Right atrium auricular region (tissue), 2 donors: ENCODE measurements around the gene NRXN3. TPM values are rescaled to one million over a fixed set of nuclear protein-coding genes. Genes with fewer than 3 reads are reported as not detected.

ENCODE experiments used
- DNase-seq: peaks from one replicate; pipeline ENCODE4 v3.0.0-alpha.2; 2019; ENCODE audit warnings: low spot score
- H3K27ac ChIP-seq, 2 donors: fragments of 200-600 bp; sonication (generic); 1 replicate in 1 of 2; 2 replicates in 1 of 2; pipeline ENCODE4 v1.5.1; 2016 to 2019
- H3K27me3 ChIP-seq, 2 donors: fragments of 200-600 bp; sonication (generic); one replicate each; pipeline versions ENCODE4 v1.5.1 to v1.6.0; 2017 to 2019
- H3K36me3 ChIP-seq: fragments of 200-600 bp; sonication (generic); one replicate; pipeline ENCODE4 v1.5.1; 2016
- H3K4me1 ChIP-seq, 2 donors: fragments of 200-600 bp; sonication (generic); one replicate each; pipeline versions ENCODE4 v1.5.1 to v1.6.0; 2017 to 2019
- H3K4me3 ChIP-seq, 2 donors: fragments of 200-600 bp; sonication (generic); 1 replicate in 1 of 2; 2 replicates in 1 of 2; pipeline ENCODE4 v1.5.1; 2017 to 2019; ENCODE audit warnings: mild to moderate bottlenecking in 1 of 2, moderate library complexity in 1 of 2
- H3K9me3 ChIP-seq, 2 donors: fragments of 200-600 bp; sonication (generic); one replicate each; pipeline ENCODE4 v1.5.1; 2019
- total RNA-seq, 2 donors: library from RNA; depleted of rRNA; stranded (reverse); fragments of >200 nt; gene quantifications; one replicate each; pipeline ENCODE4 v1.1.0, GENCODE V29; 2016
- TF ChIP-seq, protein P1 (sequence below), 2 donors: fragments of 200-600 bp; sonication (generic); IDR thresholded peaks; one replicate each; pipeline ENCODE4 v1.5.1; 2019; ENCODE audit warnings: antibody characterized with exemption in 2 of 2

NRXN3 gene
- total RNA-seq, 2 donors from 2014 or later, result 2.0 to 2.3 TPM

DNA sequence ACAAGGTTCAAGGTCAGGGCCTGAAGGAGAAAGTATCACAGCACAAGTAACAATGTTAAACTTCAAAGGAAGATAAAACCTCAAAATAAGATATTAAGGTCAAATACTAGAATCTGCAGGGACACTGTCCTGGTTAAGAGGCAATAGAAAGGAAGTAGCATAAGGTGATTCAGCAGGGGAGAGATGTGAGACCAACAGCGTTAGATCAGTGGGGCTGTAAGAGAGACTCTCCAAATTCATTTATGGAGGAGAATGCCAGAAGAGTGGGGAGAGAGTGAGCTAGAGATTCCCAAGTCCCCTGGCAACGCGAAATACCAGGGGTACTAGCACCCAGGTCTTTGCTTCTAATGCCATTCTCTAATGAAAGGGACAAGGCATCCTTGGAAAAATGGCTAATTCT is 1430.2 kb downstream of the NRXN3 start:
- TF ChIP-seq, protein P1, sequence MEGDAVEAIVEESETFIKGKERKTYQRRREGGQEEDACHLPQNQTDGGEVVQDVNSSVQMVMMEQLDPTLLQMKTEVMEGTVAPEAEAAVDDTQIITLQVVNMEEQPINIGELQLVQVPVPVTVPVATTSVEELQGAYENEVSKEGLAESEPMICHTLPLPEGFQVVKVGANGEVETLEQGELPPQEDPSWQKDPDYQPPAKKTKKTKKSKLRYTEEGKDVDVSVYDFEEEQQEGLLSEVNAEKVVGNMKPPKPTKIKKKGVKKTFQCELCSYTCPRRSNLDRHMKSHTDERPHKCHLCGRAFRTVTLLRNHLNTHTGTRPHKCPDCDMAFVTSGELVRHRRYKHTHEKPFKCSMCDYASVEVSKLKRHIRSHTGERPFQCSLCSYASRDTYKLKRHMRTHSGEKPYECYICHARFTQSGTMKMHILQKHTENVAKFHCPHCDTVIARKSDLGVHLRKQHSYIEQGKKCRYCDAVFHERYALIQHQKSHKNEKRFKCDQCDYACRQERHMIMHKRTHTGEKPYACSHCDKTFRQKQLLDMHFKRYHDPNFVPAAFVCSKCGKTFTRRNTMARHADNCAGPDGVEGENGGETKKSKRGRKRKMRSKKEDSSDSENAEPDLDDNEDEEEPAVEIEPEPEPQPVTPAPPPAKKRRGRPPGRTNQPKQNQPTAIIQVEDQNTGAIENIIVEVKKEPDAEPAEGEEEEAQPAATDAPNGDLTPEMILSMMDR (IDR thresholded peaks at IDR 0.05), result no peak
- no peaks in the 10 kb centered on the region for H3K4me1 ChIP-seq
- H3K4me3 ChIP-seq, result no peak overlapping the region
- no peak for DNase-seq
- H3K27ac ChIP-seq, result no peak overlapping the region
- no peaks in the 10 kb centered on the region for H3K36me3 ChIP-seq
- no peaks in the 10 kb centered on the region for H3K9me3 ChIP-seq
- no peaks in the 10 kb centered on the region for H3K27me3 ChIP-seq

DNA sequence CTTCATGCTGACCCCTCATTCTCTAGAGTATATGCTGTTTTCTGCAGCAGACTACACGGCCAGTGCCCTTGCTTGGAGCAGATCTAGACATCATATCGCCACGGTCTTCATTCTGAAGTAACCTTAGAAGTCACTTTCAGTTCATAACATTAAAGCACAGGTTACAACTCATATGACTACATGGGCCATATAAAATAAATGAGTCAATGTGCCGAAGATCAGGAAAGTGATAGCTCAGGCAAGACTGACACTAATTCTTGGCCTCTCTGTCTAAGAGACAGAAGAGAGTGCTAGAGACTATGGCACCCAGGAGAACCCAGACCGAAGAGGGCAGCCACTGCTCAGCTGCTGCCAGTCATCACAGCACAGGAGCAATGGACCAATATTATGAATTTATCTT is 1431.4 kb downstream of the NRXN3 start:
- no peaks in the 10 kb centered on the region for H3K9me3 ChIP-seq
- DNase-seq, result no peak
- H3K36me3 ChIP-seq, result no peaks in the 10 kb centered on the region
- H3K4me3 ChIP-seq, result no peak overlapping the region
- TF ChIP-seq, protein P1 (IDR thresholded peaks at IDR 0.05), result no peak
- H3K27ac ChIP-seq, result no peak overlapping the region
- no peaks in the 10 kb centered on the region for H3K27me3 ChIP-seq
- H3K4me1 ChIP-seq, result no peaks in the 10 kb centered on the region

DNA sequence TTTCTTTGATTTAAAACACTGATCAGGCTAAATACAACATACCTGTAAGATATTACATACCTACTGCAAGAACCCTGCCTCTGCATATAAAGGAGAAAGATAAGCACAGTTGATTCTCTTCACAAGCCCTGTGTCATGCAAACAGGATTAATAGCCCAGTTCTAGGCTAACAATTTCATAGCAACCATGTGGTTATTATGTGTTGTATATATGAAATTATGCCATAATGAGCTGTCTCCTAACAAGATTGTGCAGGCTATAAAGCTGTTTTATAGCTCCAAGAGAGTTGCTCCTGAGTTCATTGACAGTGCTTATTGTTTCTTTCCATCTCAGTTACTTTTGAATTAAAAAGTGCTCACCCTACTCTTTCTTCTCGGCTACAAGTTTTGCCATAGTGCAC is 1431.9 kb downstream of the NRXN3 start:
- TF ChIP-seq, protein P1 (IDR thresholded peaks at IDR 0.05), result no peak
- H3K36me3 ChIP-seq, result no peaks in the 10 kb centered on the region

DNA sequence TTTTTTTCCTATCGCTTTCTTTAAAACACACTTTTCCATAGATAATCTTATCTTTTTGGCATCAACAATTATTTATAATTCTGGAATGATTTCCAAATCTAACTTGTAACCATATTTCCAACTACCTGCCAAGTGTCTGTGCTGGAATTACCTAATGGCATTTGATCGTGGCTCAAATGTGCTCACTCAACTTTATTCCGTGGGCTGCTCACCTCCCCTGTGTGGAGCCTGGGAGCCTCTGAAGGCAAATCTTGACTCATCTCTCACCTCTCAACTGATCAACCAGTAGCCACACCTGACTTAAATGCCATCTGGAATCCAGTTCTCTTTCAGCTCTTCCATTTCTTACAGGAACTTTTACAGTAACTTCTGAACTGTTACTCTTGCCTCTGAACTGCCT is 1432.6 kb downstream of the NRXN3 start:
- Histone ChIP-seq H3K4me1 (no peaks in the 10 kb centered on the region), H3K9me3 (no peaks in the 10 kb centered on the region), H3K27ac (no peak overlapping the region), H3K27me3 (no peaks in the 10 kb centered on the region), H3K36me3 (no peaks in the 10 kb centered on the region), H3K4me3 (no peak overlapping the region)
- TF ChIP-seq, protein P1 (IDR thresholded peaks at IDR 0.05), result no peak
- DNase-seq, result no peak

More for the DNA sequence above, 1431.9 kb downstream of the NRXN3 start:
- Histone ChIP-seq H3K4me3 (no peak overlapping the region), H3K9me3 (no peaks in the 10 kb centered on the region), H3K27ac (no peak overlapping the region), H3K4me1 (no peaks in the 10 kb centered on the region), H3K27me3 (no peaks in the 10 kb centered on the region)
- no peak for DNase-seq

DNA sequence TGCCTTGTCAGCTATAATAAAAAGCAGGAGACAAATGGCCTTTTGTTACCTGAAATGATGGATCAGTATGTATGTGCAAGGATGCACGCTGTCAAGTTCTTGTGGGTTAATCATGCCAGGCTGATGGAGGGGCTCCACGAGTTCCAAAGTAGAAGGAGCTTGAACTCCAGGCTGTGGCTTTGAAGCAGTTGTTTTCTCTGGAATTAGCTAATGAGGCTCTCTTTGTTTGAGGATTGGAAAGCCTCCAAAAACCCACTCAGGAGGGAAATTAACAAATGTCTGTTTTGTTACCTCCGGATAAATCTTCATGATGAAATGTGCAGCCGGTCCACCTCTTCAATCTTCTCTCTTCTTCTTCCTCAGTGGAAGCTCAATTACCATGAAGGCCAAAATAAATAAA is 1435.7 kb downstream of the NRXN3 start:
- H3K9me3 ChIP-seq, result no peaks in the 10 kb centered on the region
- DNase-seq, result no peak
- no peaks in the 10 kb centered on the region for H3K4me1 ChIP-seq
- no peak overlapping the region for H3K4me3 ChIP-seq
- H3K27ac ChIP-seq, result no peak overlapping the region
- no peaks in the 10 kb centered on the region for H3K36me3 ChIP-seq
- TF ChIP-seq, protein P1 (IDR thresholded peaks at IDR 0.05), result no peak
- H3K27me3 ChIP-seq, result no peaks in the 10 kb centered on the region

DNA sequence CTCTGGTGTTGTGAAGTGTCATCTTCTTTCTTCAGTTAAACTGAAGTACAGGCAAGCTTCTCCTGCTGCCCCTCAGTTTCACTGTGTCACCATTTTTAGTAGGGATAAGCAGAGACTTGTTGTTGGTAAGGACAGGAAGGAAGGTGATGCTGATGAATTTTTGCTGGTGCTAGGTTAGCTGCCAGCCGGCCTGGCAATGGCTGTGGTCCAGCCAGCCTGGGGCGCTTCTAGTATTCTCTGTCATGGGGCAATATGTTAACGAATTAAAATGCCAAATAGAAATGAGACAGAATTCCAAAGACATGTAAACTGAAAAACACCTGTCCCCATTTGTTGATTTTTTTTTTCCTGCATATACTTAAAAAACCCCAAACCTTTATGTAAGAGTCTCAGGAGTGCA is 1438.3 kb downstream of the NRXN3 start:
- Histone ChIP-seq H3K27me3 (no peaks in the 10 kb centered on the region), H3K4me3 (no peak overlapping the region), H3K27ac (no peak overlapping the region), H3K36me3 (no peaks in the 10 kb centered on the region), H3K9me3 (no peaks in the 10 kb centered on the region), H3K4me1 (no peaks in the 10 kb centered on the region)
- no peak for DNase-seq
- TF ChIP-seq, protein P1 (IDR thresholded peaks at IDR 0.05), result no peak
